ENCODE measurements around the gene RCAN2.

Gene RCAN2

GRCh38 chr6:46191961-46192360 is 299.3 kb downstream of the RCAN2 start:
- Histone ChIP-seq H3K4me1 (ENCODE audit: control insufficient read depth in 1 of 2, insufficient read depth in 2 of 2, low read length in 2 of 2) (peaks cover 0 to 9% of the 10 kb centered on the region in 2 donors), H3K9me3 (ENCODE audit: control insufficient read depth in 1 of 2, low read length in 2 of 2) (no peaks in the 10 kb centered on the region), H3K27ac (ENCODE audit: low read depth, low read length) (no peak overlapping the region), H3K4me3 (ENCODE audit: low read depth in 1 of 2, low read length in 2 of 2) (no peak overlapping the region), H3K9ac (ENCODE audit: low read depth in 1 of 2, low read length in 2 of 2) (no peak overlapping the region), H3K36me3 (ENCODE audit: control insufficient read depth in 1 of 2, insufficient read depth in 2 of 2, low read length in 2 of 2) (no peaks in the 10 kb centered on the region), H3K27me3 (ENCODE audit: control insufficient read depth in 1 of 2, insufficient read depth in 2 of 2, low read length in 2 of 2) (peaks cover 2 to 7% of the 10 kb centered on the region in 2 donors)

- H3K9me3 ChIP-seq (ENCODE audit: control insufficient read depth in 1 of 2, low read length in 2 of 2), result no peaks in the 10 kb centered on the region
These were observed 300.4 kb downstream of the RCAN2 start for GRCh38 chr6:46190889-46191288.

GRCh38 chr6:46189726-46190125 is 301.5 kb downstream of the RCAN2 start:
- Histone ChIP-seq H3K4me3 (ENCODE audit: low read depth in 1 of 2, low read length in 2 of 2) (no peak overlapping the region), H3K9ac (ENCODE audit: low read depth in 1 of 2, low read length in 2 of 2) (no peak overlapping the region), H3K4me1 (ENCODE audit: control insufficient read depth in 1 of 2, insufficient read depth in 2 of 2, low read length in 2 of 2) (peaks cover 0 to 22% of the 10 kb centered on the region in 2 donors), H3K9me3 (ENCODE audit: control insufficient read depth in 1 of 2, low read length in 2 of 2) (no peaks in the 10 kb centered on the region), H3K27ac (ENCODE audit: low read depth, low read length) (no peak overlapping the region), H3K27me3 (ENCODE audit: control insufficient read depth in 1 of 2, insufficient read depth in 2 of 2, low read length in 2 of 2) (peaks cover 2 to 7% of the 10 kb centered on the region in 2 donors), H3K36me3 (ENCODE audit: control insufficient read depth in 1 of 2, insufficient read depth in 2 of 2, low read length in 2 of 2) (no peaks in the 10 kb centered on the region)

More at GRCh38 chr6:46190889-46191288, 300.4 kb downstream of the RCAN2 start:
- Histone ChIP-seq H3K27ac (ENCODE audit: low read depth, low read length) (no peak overlapping the region), H3K27me3 (ENCODE audit: control insufficient read depth in 1 of 2, insufficient read depth in 2 of 2, low read length in 2 of 2) (peaks cover 2 to 7% of the 10 kb centered on the region in 2 donors), H3K4me1 (ENCODE audit: control insufficient read depth in 1 of 2, insufficient read depth in 2 of 2, low read length in 2 of 2) (peaks cover 0 to 17% of the 10 kb centered on the region in 2 donors), H3K9ac (ENCODE audit: low read depth in 1 of 2, low read length in 2 of 2) (no peak overlapping the region), H3K36me3 (ENCODE audit: control insufficient read depth in 1 of 2, insufficient read depth in 2 of 2, low read length in 2 of 2) (no peaks in the 10 kb centered on the region), H3K4me3 (ENCODE audit: low read depth in 1 of 2, low read length in 2 of 2) (no peak overlapping the region)

- Histone ChIP-seq H3K36me3 (ENCODE audit: control insufficient read depth in 1 of 2, insufficient read depth in 2 of 2, low read length in 2 of 2) (no peaks in the 10 kb centered on the region), H3K27ac (ENCODE audit: low read depth, low read length) (no peak overlapping the region), H3K9ac (ENCODE audit: low read depth in 1 of 2, low read length in 2 of 2) (no peak overlapping the region), H3K4me3 (ENCODE audit: low read depth in 1 of 2, low read length in 2 of 2) (no peak overlapping the region), H3K4me1 (ENCODE audit: control insufficient read depth in 1 of 2, insufficient read depth in 2 of 2, low read length in 2 of 2) (peaks cover 0 to 22% of the 10 kb centered on the region in 2 donors), H3K27me3 (ENCODE audit: control insufficient read depth in 1 of 2, insufficient read depth in 2 of 2, low read length in 2 of 2) (peaks cover 2 to 7% of the 10 kb centered on the region in 2 donors), H3K9me3 (ENCODE audit: control insufficient read depth in 1 of 2, low read length in 2 of 2) (no peaks in the 10 kb centered on the region)
These were observed 304.7 kb downstream of the RCAN2 start for GRCh38 chr6:46186583-46186982.

- Histone ChIP-seq H3K4me1 (ENCODE audit: control insufficient read depth in 1 of 2, insufficient read depth in 2 of 2, low read length in 2 of 2) (peaks cover 0 to 22% of the 10 kb centered on the region in 2 donors), H3K27ac (ENCODE audit: low read depth, low read length) (no peak overlapping the region), H3K4me3 (ENCODE audit: low read depth in 1 of 2, low read length in 2 of 2) (no peak overlapping the region), H3K36me3 (ENCODE audit: control insufficient read depth in 1 of 2, insufficient read depth in 2 of 2, low read length in 2 of 2) (no peaks in the 10 kb centered on the region), H3K9ac (ENCODE audit: low read depth in 1 of 2, low read length in 2 of 2) (no peak overlapping the region), H3K9me3 (ENCODE audit: control insufficient read depth in 1 of 2, low read length in 2 of 2) (no peaks in the 10 kb centered on the region), H3K27me3 (ENCODE audit: control insufficient read depth in 1 of 2, insufficient read depth in 2 of 2, low read length in 2 of 2) (peaks cover 0 to 6% of the 10 kb centered on the region in 2 donors)
These were observed 307.1 kb downstream of the RCAN2 start for GRCh38 chr6:46184114-46184513.

- H3K27me3 ChIP-seq (ENCODE audit: control insufficient read depth in 1 of 2, insufficient read depth in 2 of 2, low read length in 2 of 2), result peaks cover 0 to 18% of the 10 kb centered on the region in 2 donors
- H3K36me3 ChIP-seq (ENCODE audit: control insufficient read depth in 1 of 2, insufficient read depth in 2 of 2, low read length in 2 of 2), result no peaks in the 10 kb centered on the region
- H3K4me3 ChIP-seq (ENCODE audit: low read depth in 1 of 2, low read length in 2 of 2), result no peak overlapping the region
- peaks cover 0 to 8% of the 10 kb centered on the region in 2 donors for H3K4me1 ChIP-seq (ENCODE audit: control insufficient read depth in 1 of 2, insufficient read depth in 2 of 2, low read length in 2 of 2)
- H3K9ac ChIP-seq (ENCODE audit: low read depth in 1 of 2, low read length in 2 of 2), result no peak overlapping the region
- no peaks in the 10 kb centered on the region for H3K9me3 ChIP-seq (ENCODE audit: control insufficient read depth in 1 of 2, low read length in 2 of 2)
- no peak overlapping the region for H3K27ac ChIP-seq (ENCODE audit: low read depth, low read length)
These were observed 315.3 kb downstream of the RCAN2 start for GRCh38 chr6:46175976-46176375.

GRCh38 chr6:46175446-46175845 is 315.8 kb downstream of the RCAN2 start:
- Histone ChIP-seq H3K4me1 (ENCODE audit: control insufficient read depth in 1 of 2, insufficient read depth in 2 of 2, low read length in 2 of 2) (peaks cover 3 to 11% of the 10 kb centered on the region in 2 donors), H3K27ac (ENCODE audit: low read depth, low read length) (no peak overlapping the region), H3K9me3 (ENCODE audit: control insufficient read depth in 1 of 2, low read length in 2 of 2) (no peaks in the 10 kb centered on the region), H3K36me3 (ENCODE audit: control insufficient read depth in 1 of 2, insufficient read depth in 2 of 2, low read length in 2 of 2) (no peaks in the 10 kb centered on the region), H3K9ac (ENCODE audit: low read depth in 1 of 2, low read length in 2 of 2) (no peak overlapping the region), H3K4me3 (ENCODE audit: low read depth in 1 of 2, low read length in 2 of 2) (no peak overlapping the region), H3K27me3 (ENCODE audit: control insufficient read depth in 1 of 2, insufficient read depth in 2 of 2, low read length in 2 of 2) (peaks cover 0 to 17% of the 10 kb centered on the region in 2 donors)

- H3K9ac ChIP-seq (ENCODE audit: low read depth in 1 of 2, low read length in 2 of 2), result no peak overlapping the region
- no peaks in the 10 kb centered on the region for H3K36me3 ChIP-seq (ENCODE audit: control insufficient read depth in 1 of 2, insufficient read depth in 2 of 2, low read length in 2 of 2)
- no peaks in the 10 kb centered on the region for H3K9me3 ChIP-seq (ENCODE audit: control insufficient read depth in 1 of 2, low read length in 2 of 2)
- no peak overlapping the region for H3K27ac ChIP-seq (ENCODE audit: low read depth, low read length)
- H3K4me1 ChIP-seq (ENCODE audit: control insufficient read depth in 1 of 2, insufficient read depth in 2 of 2, low read length in 2 of 2), result peaks cover 6 to 14% of the 10 kb centered on the region in 2 donors
- peaks cover 0 to 13% of the 10 kb centered on the region in 2 donors for H3K27me3 ChIP-seq (ENCODE audit: control insufficient read depth in 1 of 2, insufficient read depth in 2 of 2, low read length in 2 of 2)
- no peak overlapping the region for H3K4me3 ChIP-seq (ENCODE audit: low read depth in 1 of 2, low read length in 2 of 2)
These were observed 316.3 kb downstream of the RCAN2 start for GRCh38 chr6:46174904-46175303.

GRCh38 chr6:46172176-46172575 is 319.1 kb downstream of the RCAN2 start:
- Histone ChIP-seq H3K9ac (ENCODE audit: low read depth in 1 of 2, low read length in 2 of 2) (no peak overlapping the region), H3K27me3 (ENCODE audit: control insufficient read depth in 1 of 2, insufficient read depth in 2 of 2, low read length in 2 of 2) (peaks cover 0 to 6% of the 10 kb centered on the region in 2 donors), H3K4me3 (ENCODE audit: low read depth in 1 of 2, low read length in 2 of 2) (no peak overlapping the region), H3K36me3 (ENCODE audit: control insufficient read depth in 1 of 2, insufficient read depth in 2 of 2, low read length in 2 of 2) (no peaks in the 10 kb centered on the region), H3K27ac (ENCODE audit: low read depth, low read length) (no peak overlapping the region), H3K4me1 (ENCODE audit: control insufficient read depth in 1 of 2, insufficient read depth in 2 of 2, low read length in 2 of 2) (peaks cover 6 to 14% of the 10 kb centered on the region in 2 donors), H3K9me3 (ENCODE audit: control insufficient read depth in 1 of 2, low read length in 2 of 2) (no peaks in the 10 kb centered on the region)

All from duodenal mucosa (tissue), 2 donors.